ENCODE data around the gene PCGF6. TPM values are rescaled to one million over a fixed set of nuclear protein-coding genes. Genes with fewer than 3 reads are reported as not detected.

The PCGF6 gene
- total RNA-seq, 1 experiment from 2014 or later = 19.2 TPM

GRCh38 chr10:103307594-103307993 is 43.3 kb downstream of the PCGF6 start:
- Mint-ChIP-seq H3K36me3 (peaks cover 45% of the 10 kb centered on the region), H3K4me3 (no peak overlapping the region), H3K9me3 (no peaks in the 10 kb centered on the region), H3K27ac (no peak overlapping the region), H3K4me1 (no peaks in the 10 kb centered on the region), H3K27me3 (ENCODE audit: low read depth) (no peaks in the 10 kb centered on the region)
- ATAC-seq = no peak
- CTCF ChIA-PET = no interaction called here
- no peak for TF ChIP-seq ZNF219 (CRISPR knock-in tag; IDR thresholded peaks at IDR 0.05; ENCODE audit: borderline replicate concordance)
- TF ChIP-seq TEAD4 (CRISPR knock-in tag; IDR thresholded peaks at IDR 0.05) = no peak
- no peak for TF ChIP-seq MAX (CRISPR knock-in tag; IDR thresholded peaks at IDR 0.05)
- no peak for TF ChIP-seq ZNF512 (CRISPR knock-in tag; IDR thresholded peaks at IDR 0.05; ENCODE audit: borderline replicate concordance)
- TF ChIP-seq AFF4 (CRISPR knock-in tag; IDR thresholded peaks at IDR 0.05; ENCODE audit: borderline replicate concordance) = no peak
- no peak for TF ChIP-seq FOXK1 (CRISPR knock-in tag; IDR thresholded peaks at IDR 0.05)
- no peak for TF ChIP-seq CDX4 (CRISPR knock-in tag; IDR thresholded peaks at IDR 0.05; ENCODE audit: borderline replicate concordance)
- TF ChIP-seq TCF7 (CRISPR knock-in tag; IDR thresholded peaks at IDR 0.05; ENCODE audit: low read depth) = no peak
- no peak for TF ChIP-seq USF1 (CRISPR knock-in tag; IDR thresholded peaks at IDR 0.05)
- no peak for TF ChIP-seq HMGA2 (CRISPR knock-in tag; IDR thresholded peaks at IDR 0.05)
- TF ChIP-seq ESRRA (CRISPR knock-in tag; IDR thresholded peaks at IDR 0.05; ENCODE audit: borderline replicate concordance) = no peak
- no peak for TF ChIP-seq ZNF425 (CRISPR knock-in tag; conservative IDR thresholded peaks at IDR 0.05)
- DNase-seq (ENCODE audit: low spot score) = no peak
- POLR2A ChIA-PET = no interaction called here

- ATAC-seq = no peak
- no peak for TF ChIP-seq ETV6 (CRISPR knock-in tag; IDR thresholded peaks at IDR 0.05)
- no peak for TF ChIP-seq PREB (CRISPR knock-in tag; IDR thresholded peaks at IDR 0.05; ENCODE audit: borderline replicate concordance)
- no peak for TF ChIP-seq TEAD1 (CRISPR knock-in tag; IDR thresholded peaks at IDR 0.05)
- TF ChIP-seq GTF2I (CRISPR knock-in tag; conservative IDR thresholded peaks at IDR 0.05) = no peak
- TF ChIP-seq ZMAT4 (CRISPR knock-in tag; IDR thresholded peaks at IDR 0.05) = no peak
- TF ChIP-seq CTCF (IDR thresholded peaks at IDR 0.05) = no peak
- TF ChIP-seq MLX (CRISPR knock-in tag; IDR thresholded peaks at IDR 0.05) = no peak
- no peak for TF ChIP-seq ATF3 (CRISPR knock-in tag; conservative IDR thresholded peaks at IDR 0.05)
Measured at GRCh38 chr10:103295374-103296015, 55.4 kb downstream of the PCGF6 start.

More at GRCh38 chr10:103295374-103296015, 55.4 kb downstream of the PCGF6 start:
- no peaks in the 10 kb centered on the region for H3K4me1 Mint-ChIP-seq
- CTCF ChIA-PET = interaction anchor here (1.4 kb wide), 1 partner anchor 51 kb away, joined by 4 read pairs; no protein-coding TSS in a partner anchor
- no peak for DNase-seq (ENCODE audit: low spot score)
- H3K36me3 Mint-ChIP-seq = no peaks in the 10 kb centered on the region
- no peaks in the 10 kb centered on the region for H3K9me3 Mint-ChIP-seq
- POLR2A ChIA-PET = interaction anchor here (1.2 kb wide), 1 partner anchor 126 kb away, joined by 4 read pairs; no protein-coding TSS in a partner anchor
- no peak overlapping the region for H3K4me3 Mint-ChIP-seq
- H3K27ac Mint-ChIP-seq = no peak overlapping the region
- no peaks in the 10 kb centered on the region for H3K27me3 Mint-ChIP-seq (ENCODE audit: low read depth)
